ENCODE results near the gene ARHGAP26.

GRCh38 chr5:142810081-142810480 lies 39.9 kb downstream of the ARHGAP26 start:
- TF ChIP-seq CTCF (IDR thresholded peaks at IDR 0.05; ENCODE audit: low read depth, low read length, poor library complexity, severe bottlenecking): no peak
- TF ChIP-seq EZH2phosphoT487 (IDR thresholded peaks at IDR 0.05; ENCODE audit: borderline replicate concordance, low read length): no peak

All from DOHH2 (cell line).